ENCODE data around the gene OR51D1.

Gene OR51D1

GRCh38 chr11:4645974-4646373 lies 8.7 kb downstream of the OR51D1 start:
- no peak for DNase-seq

- DNase-seq, result no peak
These were observed 10.5 kb downstream of the OR51D1 start for GRCh38 chr11:4647766-4648165.

- no peak for DNase-seq
These were observed 17.5 kb downstream of the OR51D1 start for GRCh38 chr11:4654635-4655369.

- DNase-seq, result no peak
These were observed 21.6 kb downstream of the OR51D1 start for GRCh38 chr11:4658629-4659445.

- DNase-seq, result no peak
These were observed 25.6 kb downstream of the OR51D1 start for GRCh38 chr11:4662876-4663275.

GRCh38 chr11:4664183-4664582 lies 26.9 kb downstream of the OR51D1 start:
- no peak for DNase-seq

GRCh38 chr11:4664786-4665185 lies 27.5 kb downstream of the OR51D1 start:
- DNase-seq, result no peak

GRCh38 chr11:4665424-4665823 lies 28.1 kb downstream of the OR51D1 start:
- DNase-seq, result no peak

- DNase-seq, result no peak
These were observed 34.5 kb downstream of the OR51D1 start for GRCh38 chr11:4671741-4672140.

- no peak for DNase-seq
These were observed 35.2 kb downstream of the OR51D1 start for GRCh38 chr11:4672470-4672869.

GRCh38 chr11:4673781-4674180 lies 36.5 kb downstream of the OR51D1 start:
- DNase-seq, result no peak

GRCh38 chr11:4677948-4678347 lies 40.7 kb downstream of the OR51D1 start:
- DNase-seq, result no peak

- DNase-seq, result no peak
These were observed 43.1 kb downstream of the OR51D1 start for GRCh38 chr11:4680341-4680740.

GRCh38 chr11:4682623-4683419 lies 45.5 kb downstream of the OR51D1 start:
- no peak for DNase-seq

- DNase-seq, result no peak
These were observed 47.5 kb downstream of the OR51D1 start for GRCh38 chr11:4684631-4685285.
